H1 (cell line): ENCODE measurements around the gene XCL1. TPM values are rescaled to one million over a fixed set of nuclear protein-coding genes. Genes with fewer than 3 reads are reported as not detected.

Source experiments
- CTCF ChIA-PET: fragments of 300-600 bp; sonication (Branson Sonifier 250); formaldehyde crosslinking; loops from one replicate; lab custom pipeline; 2021; ENCODE audit not compliant: partially characterized antibody; lab: Charles Lee
- POLR2A ChIA-PET: fragments of 300-600 bp; sonication (Branson Sonifier 250); formaldehyde crosslinking; loops from one replicate; lab custom pipeline; 2021; ENCODE audit warnings: inconsistent platforms; ENCODE audit not compliant: partially characterized antibody; lab: Charles Lee
- DNase-seq, 2 experiments: peaks; one replicate each; pipeline versions ENCODE4 v3.0.0 to v3.0.0-alpha.2; 2010 to 2022; ENCODE audit warnings: low spot score in 2 of 2, low read depth in 1 of 2, mixed read lengths in 1 of 2
- FAIRE-seq: peaks from 2 replicates; lab custom pipeline; 2011; peaks lifted over from hg19 to GRCh38; lab: Jason Lieb, UNC
- H2AFZ ChIP-seq: 2 replicates; pipeline ENCODE4 v1.8.1; 2012; ENCODE audit warnings: low read length, inconsistent platforms
- H2AK5ac ChIP-seq: 2 replicates; pipeline ENCODE4 v1.6.1; 2013; ENCODE audit warnings: low read depth, low read length
- H2BK120ac ChIP-seq: replicated peaks from 2 replicates; pipeline ENCODE3; 2013; ENCODE audit warnings: low read depth, low read length, inconsistent platforms
- H2BK12ac ChIP-seq: 2 replicates; pipeline ENCODE4 v1.6.1; 2013; ENCODE audit warnings: low read depth, low read length
- H2BK15ac ChIP-seq: 2 replicates; pipeline ENCODE4 v1.6.1; 2013; ENCODE audit warnings: low read length
- H2BK20ac ChIP-seq: 2 replicates; pipeline ENCODE4 v1.6.1; 2013; ENCODE audit warnings: low read length
- H2BK5ac ChIP-seq: 2 replicates; pipeline ENCODE4 v1.6.1; 2013; ENCODE audit warnings: low read depth, low read length
- H3K14ac ChIP-seq: 2 replicates; pipeline ENCODE4 v1.6.1; 2013; ENCODE audit warnings: inconsistent platforms; ENCODE audit not compliant: insufficient read length
- H3K18ac ChIP-seq: 2 replicates; pipeline ENCODE4 v1.6.1; 2013; ENCODE audit warnings: low read length; ENCODE audit errors: extremely low read depth
- H3K23ac ChIP-seq: 2 replicates; pipeline ENCODE4 v1.6.1; 2013; ENCODE audit warnings: inconsistent platforms; ENCODE audit not compliant: insufficient read length
- H3K23me2 ChIP-seq: 2 replicates; pipeline ENCODE4 v1.6.1; 2013; ENCODE audit warnings: low read depth, low read length
- H3K27ac ChIP-seq: 2 replicates; pipeline ENCODE4 v1.6.1; 2011; ENCODE audit warnings: low read depth, low read length, inconsistent platforms
- H3K27me3 ChIP-seq, 4 experiments: replicated peaks in 1 of 4; 1 replicate in 1 of 4; 2 replicates in 3 of 4; pipeline versions ENCODE4 v1.6.1 to v1.8.1; 2011 to 2013; ENCODE audit warnings: low read length in 3 of 4, mild to moderate bottlenecking in 3 of 4, inconsistent platforms in 2 of 4, mixed read lengths in 2 of 4, moderate library complexity in 1 of 4; ENCODE audit not compliant: control insufficient read depth in 3 of 4, insufficient read depth in 3 of 4; ENCODE audit errors: extremely low read depth in 1 of 4
- H3K36me3 ChIP-seq, 4 experiments: 2 replicates each; pipeline versions ENCODE4 v1.6.1 to v1.8.1; 2011 to 2013; ENCODE audit warnings: mild to moderate bottlenecking in 4 of 4, low read length in 3 of 4, moderate library complexity in 2 of 4, control low read depth in 1 of 4, inconsistent platforms in 1 of 4; ENCODE audit not compliant: insufficient read depth in 4 of 4, control insufficient read depth in 2 of 4
- H3K4ac ChIP-seq: replicated peaks from 2 replicates; pipeline ENCODE3; 2013; ENCODE audit warnings: low read length, low read depth, mixed read lengths, inconsistent platforms; ENCODE audit not compliant: insufficient read length
- H3K4me1 ChIP-seq, 4 experiments: replicated peaks in 1 of 4; 1 replicate in 1 of 4; 2 replicates in 3 of 4; pipeline versions ENCODE4 v1.6.1 to v1.8.1; 2011 to 2013; ENCODE audit warnings: low read length in 3 of 4, inconsistent platforms in 2 of 4, mixed read lengths in 1 of 4; ENCODE audit not compliant: insufficient read depth in 4 of 4, control insufficient read depth in 3 of 4
- H3K4me2 ChIP-seq, 2 experiments: 2 replicates each; pipeline versions ENCODE4 v1.6.1 to v1.8.1; 2011 to 2013; ENCODE audit warnings: low read depth in 2 of 2, low read length in 2 of 2, control low read depth in 1 of 2, inconsistent platforms in 1 of 2, mild to moderate bottlenecking in 1 of 2; ENCODE audit not compliant: insufficient read depth in 1 of 2
- H3K4me3 ChIP-seq, 4 experiments: fragments of 200-600, 300-600 bp in 1 of 4; sonication (generic), shearing (Covaris generic), sonication (Bioruptor Twin) in 1 of 4; 2 replicates each; pipeline versions ENCODE4 v1.5.1 to v1.8.1; 2011 to 2016; ENCODE audit warnings: low read length in 4 of 4, low read depth in 3 of 4, control low read depth in 2 of 4, inconsistent platforms in 2 of 4, mild to moderate bottlenecking in 2 of 4, mixed read lengths in 1 of 4, moderate library complexity in 1 of 4; ENCODE audit not compliant: insufficient read depth in 2 of 4; ENCODE audit errors: extremely low read depth in 1 of 4
- H3K56ac ChIP-seq: replicated peaks from 2 replicates; pipeline ENCODE3; 2013; ENCODE audit warnings: low read depth, mild to moderate bottlenecking, mixed read lengths, low read length, inconsistent platforms; ENCODE audit not compliant: insufficient read length
- H3K79me1 ChIP-seq: 2 replicates; pipeline ENCODE4 v1.6.1; 2013; ENCODE audit warnings: low read depth, low read length, control low read depth
- H3K79me2 ChIP-seq, 2 experiments: 2 replicates each; pipeline versions ENCODE4 v1.6.1 to v1.8.1; 2012 to 2013; ENCODE audit warnings: low read length in 2 of 2, mild to moderate bottlenecking in 2 of 2, inconsistent platforms in 1 of 2; ENCODE audit not compliant: insufficient read depth in 2 of 2, control insufficient read depth in 1 of 2
- H3K9ac ChIP-seq, 4 experiments: replicated peaks in 1 of 4; 1 replicate in 1 of 4; 2 replicates in 3 of 4; pipeline versions ENCODE4 v1.6.1 to v1.8.1; 2011 to 2013; ENCODE audit warnings: low read depth in 3 of 4, low read length in 3 of 4, control low read depth in 2 of 4, mild to moderate bottlenecking in 2 of 4, moderate library complexity in 2 of 4, inconsistent platforms in 1 of 4; ENCODE audit errors: extremely low read depth in 1 of 4
- H3K9me3 ChIP-seq, 2 experiments: 2 replicates each; pipeline versions ENCODE4 v1.6.1 to v1.8.1; 2012 to 2013; ENCODE audit warnings: mild to moderate bottlenecking in 2 of 2, moderate library complexity in 2 of 2, control low read depth in 1 of 2, inconsistent platforms in 1 of 2, low read depth in 1 of 2, low read length in 1 of 2, mixed read lengths in 1 of 2; ENCODE audit not compliant: insufficient read depth in 2 of 2
- H4K20me1 ChIP-seq, 2 experiments: replicated peaks in 1 of 2; 2 replicates each; pipeline versions ENCODE3 to v1.8.1; 2011 to 2013; ENCODE audit warnings: inconsistent platforms in 2 of 2, low read length in 2 of 2, mild to moderate bottlenecking in 1 of 2; ENCODE audit not compliant: insufficient read depth in 2 of 2, control insufficient read depth in 1 of 2
- H4K5ac ChIP-seq: 2 replicates; pipeline ENCODE4 v1.6.1; 2013; ENCODE audit warnings: low read length, low read depth, mixed read lengths, inconsistent platforms; ENCODE audit not compliant: insufficient read length
- H4K8ac ChIP-seq: 2 replicates; pipeline ENCODE4 v1.8.0; 2013; ENCODE audit warnings: mild to moderate bottlenecking, moderate library complexity, low read length, inconsistent platforms; ENCODE audit not compliant: insufficient read depth; ENCODE audit errors: extremely low read depth
- H4K91ac ChIP-seq: replicated peaks from 2 replicates; pipeline ENCODE3; 2013; ENCODE audit warnings: low read length, mixed read lengths, inconsistent platforms; ENCODE audit not compliant: insufficient read length
- BACH1 ChIP-seq: IDR thresholded peaks from 2 replicates; pipeline ENCODE4 v1.6.1; 2012; ENCODE audit warnings: low read length, improper control_type of control experiment
- JUN ChIP-seq: IDR thresholded peaks from 2 replicates; pipeline ENCODE4 v1.6.1; 2011; ENCODE audit warnings: low read depth, mild to moderate bottlenecking, improper control_type of control experiment, low read length
- KDM5A ChIP-seq: fragments of 200-600 bp; IDR thresholded peaks from 2 replicates; pipeline ENCODE4 v1.7.1; 2012; ENCODE audit warnings: mild to moderate bottlenecking, low read length, inconsistent platforms, mixed read lengths
- SP1 ChIP-seq: IDR thresholded peaks from 2 replicates; pipeline ENCODE4 v1.6.1; 2011; ENCODE audit warnings: low read depth, low read length
- SUZ12 ChIP-seq: fragments of 200-600 bp; sonication (generic); IDR thresholded peaks from 2 replicates; pipeline ENCODE4 v1.6.1; 2012; ENCODE audit warnings: mild to moderate bottlenecking, inconsistent platforms, low read length, moderate library complexity, mixed read lengths
- WGBS, 2 experiments: shearing (Covaris generic) in 1 of 2; methylation state at CpG; one replicate each; pipeline versions ENCODE4 v1.1.6 to v1.1.7; 2013 to 2015; ENCODE audit warnings: low lambda C conversion rate in 2 of 2, mixed read lengths in 2 of 2, inconsistent platforms in 1 of 2, low coverage in 1 of 2, missing lambda C conversion rate in 1 of 2; ENCODE audit not compliant: insufficient replicate concordance in 2 of 2, insufficient coverage in 1 of 2, insufficient read length in 1 of 2; ENCODE audit errors: extremely low coverage in 1 of 2, missing lambda C conversion rate in 1 of 2; 5-methylcytosine and 5-hydroxymethylcytosine counted together
- polyA plus RNA-seq, 7 experiments: library from polyadenylated mRNA; depleted of rRNA in 3 of 7; stranded (reverse) in 5 of 7; unstranded in 2 of 7; fragments of >200 nt in 5 of 7; fragments of 200-250 nt in 2 of 7; gene quantifications; 1 replicate in 5 of 7; 2 replicates in 1 of 7; 4 replicates in 1 of 7; pipeline versions ENCODE4 v1.2.1 to v1.2.3, GENCODE V29; 2011 to 2013; ENCODE audit warnings: missing spikeins in 2 of 7, mixed read lengths in 2 of 7
- total RNA-seq: library from RNA; stranded (reverse); fragmentation: NEBNext Ultra II Directional; extraction: Animal tissue kit (Norgen Biotek cat#: 25700); gene quantifications from 2 replicates; pipeline ENCODE4 v1.2.1, GENCODE V29; 2021

Gene XCL1
- total and polyA plus RNA-seq, 2 of the 8 experiments (the other 6 are each of a cell fraction or from before 2014, with no cell fraction given), result 0.39 to 0.63 TPM

GRCh38 chr1:168607872-168608428, 31.5 kb downstream of the XCL1 start:
- Histone ChIP-seq H2AFZ (no peak overlapping the region), H2AK5ac (no peak overlapping the region), H3K4me1 (no peaks in the 10 kb centered on the region; a peak in 1 of 7 replicates), H2BK120ac (no peak overlapping the region), H3K9me3 (no peaks in the 10 kb centered on the region), H4K8ac (no peak overlapping the region), H3K4me2 (no peak overlapping the region), H3K79me2 (no peaks in the 10 kb centered on the region), H3K23me2 (no peaks in the 10 kb centered on the region), H3K18ac (no peak overlapping the region), H4K5ac (no peak overlapping the region), H3K27ac (no peak overlapping the region), H4K91ac (no peak overlapping the region), H3K14ac (no peak overlapping the region), H3K79me1 (no peaks in the 10 kb centered on the region), H3K36me3 (no peaks in the 10 kb centered on the region), H2BK15ac (no peak overlapping the region), H2BK20ac (no peak overlapping the region), H3K27me3 (peaks cover 0 to 1% (median 0%) of the 10 kb centered on the region in 4 experiments; a peak in 1 of 7 replicates), H3K56ac (no peak overlapping the region), H3K9ac (no peak overlapping the region), H3K4ac (no peak overlapping the region), H2BK5ac (no peak overlapping the region), H3K23ac (no peak overlapping the region), H4K20me1 (no peaks in the 10 kb centered on the region), H2BK12ac (no peak overlapping the region), H3K4me3 (no peak overlapping the region)
- no peak for DNase-seq
- TF ChIP-seq JUN (no peak), SP1 (no peak), SUZ12 (no peak), BACH1 (no peak), KDM5A (no peak)
- WGBS, 2 experiments, result 85% methylated on average over 3 of the region's 3 CpGs; no CpG with 5 or more reads in 1 of the 2 experiments
- FAIRE-seq, result no peak
- CTCF ChIA-PET, result interaction anchor here (0.7 to 2.7 kb wide), 5 partner anchors 22 to 265 kb away, joined by 3 to 13 read pairs (median 4); no protein-coding TSS in a partner anchor
- POLR2A ChIA-PET, result no interaction called here
